GM18498 (cell line): Measurements from ENCODE around the gene PRKG1.
"Not testable (repeated sequence)": the region's sequence is repeated elsewhere in the genome, so short reads cannot be mapped to it uniquely, and the experiment has no call there.

Experiments used
- ATAC-seq: cut with Tn5 transposase; IDR thresholded peaks from one replicate; pipeline ENCODE4 v1.9.1; 2021; ENCODE audit warnings: mild to moderate bottlenecking, moderate library complexity; ENCODE audit not compliant: unreplicated experiment

Gene PRKG1

GRCh38 chr10:51567271-51567670 lies 493.0 kb downstream of the PRKG1 start:
- ATAC-seq: no peak

- ATAC-seq: no peak
Measured at GRCh38 chr10:51569467-51569866, 495.2 kb downstream of the PRKG1 start.

GRCh38 chr10:51574248-51575048 lies 500.2 kb downstream of the PRKG1 start:
- ATAC-seq: no peak

- ATAC-seq: not testable (repeated sequence)
Measured at GRCh38 chr10:51581196-51581595, 506.9 kb downstream of the PRKG1 start.

GRCh38 chr10:51583976-51584375 lies 509.7 kb downstream of the PRKG1 start:
- ATAC-seq: no peak

GRCh38 chr10:51585742-51586141 lies 511.5 kb downstream of the PRKG1 start:
- ATAC-seq: no peak

GRCh38 chr10:51588984-51589383 lies 514.7 kb downstream of the PRKG1 start:
- no peak for ATAC-seq

GRCh38 chr10:51590818-51591217 lies 516.5 kb downstream of the PRKG1 start:
- ATAC-seq: no peak

- ATAC-seq: no peak
Measured at GRCh38 chr10:51596695-51597094, 522.4 kb downstream of the PRKG1 start.

- ATAC-seq: no peak
Measured at GRCh38 chr10:51599647-51600046, 525.4 kb downstream of the PRKG1 start.

- no peak for ATAC-seq
Measured at GRCh38 chr10:51602326-51602725, 528.0 kb downstream of the PRKG1 start.

GRCh38 chr10:51604579-51604978 lies 530.3 kb downstream of the PRKG1 start:
- no peak for ATAC-seq

GRCh38 chr10:51606825-51607462 lies 532.7 kb downstream of the PRKG1 start:
- ATAC-seq: no peak

- ATAC-seq: no peak
Measured at GRCh38 chr10:51607463-51607835, 533.2 kb downstream of the PRKG1 start.

- no peak for ATAC-seq
Measured at GRCh38 chr10:51608211-51608610, 533.9 kb downstream of the PRKG1 start.

- no peak for ATAC-seq
Measured at GRCh38 chr10:51615764-51616298, 541.5 kb downstream of the PRKG1 start.

GRCh38 chr10:51617576-51618235 lies 543.4 kb downstream of the PRKG1 start:
- ATAC-seq: no peak

- ATAC-seq: no peak
Measured at GRCh38 chr10:51619365-51619764, 545.1 kb downstream of the PRKG1 start.

GRCh38 chr10:51620131-51620530 lies 545.8 kb downstream of the PRKG1 start:
- peak; percentile 49 for ATAC-seq

GRCh38 chr10:51624013-51624412 lies 549.7 kb downstream of the PRKG1 start:
- ATAC-seq: no peak

- ATAC-seq: no peak
Measured at GRCh38 chr10:51629934-51630639, 555.8 kb downstream of the PRKG1 start.
